ENCODE data around the gene IL31RA.

The IL31RA gene

DNA sequence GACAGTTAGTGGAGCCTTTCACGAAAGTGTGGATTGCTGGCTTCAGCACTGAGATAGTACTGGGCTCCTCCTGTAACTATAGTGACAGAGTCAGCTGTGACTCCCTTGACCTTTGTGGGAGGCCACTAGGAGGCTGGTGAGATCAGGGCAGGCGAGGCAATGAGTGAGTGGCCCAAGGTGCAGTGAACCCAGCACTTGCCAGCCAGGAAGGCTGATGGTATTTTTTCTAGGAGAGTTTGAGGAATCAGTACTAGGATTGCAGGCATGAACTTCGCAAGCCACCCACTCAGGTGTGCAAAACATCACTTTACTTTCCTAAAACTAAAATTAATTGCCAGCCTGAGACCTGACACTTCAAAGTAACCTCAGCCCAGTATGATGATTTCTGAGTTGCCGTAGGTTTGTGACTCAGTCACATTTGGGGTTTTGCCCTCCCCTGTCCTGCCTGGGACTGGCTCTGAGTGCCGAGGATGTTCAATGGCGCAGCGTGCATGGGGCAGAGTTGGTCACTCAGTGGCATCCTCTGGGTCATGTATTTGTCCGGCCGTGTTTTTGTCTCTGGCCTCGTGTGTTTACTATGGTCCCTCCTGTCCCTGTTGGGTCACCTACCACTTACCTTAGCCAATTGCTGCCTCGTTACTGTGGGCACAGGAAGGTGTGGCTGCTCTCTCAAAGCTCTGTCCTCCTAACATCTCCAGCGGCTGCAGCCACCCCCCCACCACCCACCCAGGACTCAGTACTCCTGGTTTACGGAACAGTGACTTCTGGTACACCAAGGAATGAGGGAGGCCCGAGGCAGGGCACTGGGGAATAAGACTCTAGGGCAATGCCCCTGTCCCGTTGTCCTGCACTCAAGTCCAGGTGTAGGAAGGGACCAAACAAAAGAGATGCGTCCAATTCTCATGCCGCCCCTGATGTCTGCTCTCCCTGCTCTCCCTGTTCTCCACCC is 67.2 kb downstream of the IL31RA start:
- Histone ChIP-seq H3K27me3 (ENCODE audit: control insufficient read depth, insufficient read depth, low read length) (no peaks in the 10 kb centered on the region), H3K4me1 (ENCODE audit: control insufficient read depth, insufficient read depth, low read length) (peaks cover 9% of the 10 kb centered on the region), H3K9ac (ENCODE audit: low read depth, low read length) (no peak overlapping the region), H3K4me3 (ENCODE audit: low read length) (no peak overlapping the region), H3K9me3 (replicated peaks; ENCODE audit: low read length) (no peaks in the 10 kb centered on the region), H3K36me3 (ENCODE audit: insufficient read depth, low read length) (no peaks in the 10 kb centered on the region), H3K4me2 (ENCODE audit: low read length) (no peak overlapping the region)

DNA sequence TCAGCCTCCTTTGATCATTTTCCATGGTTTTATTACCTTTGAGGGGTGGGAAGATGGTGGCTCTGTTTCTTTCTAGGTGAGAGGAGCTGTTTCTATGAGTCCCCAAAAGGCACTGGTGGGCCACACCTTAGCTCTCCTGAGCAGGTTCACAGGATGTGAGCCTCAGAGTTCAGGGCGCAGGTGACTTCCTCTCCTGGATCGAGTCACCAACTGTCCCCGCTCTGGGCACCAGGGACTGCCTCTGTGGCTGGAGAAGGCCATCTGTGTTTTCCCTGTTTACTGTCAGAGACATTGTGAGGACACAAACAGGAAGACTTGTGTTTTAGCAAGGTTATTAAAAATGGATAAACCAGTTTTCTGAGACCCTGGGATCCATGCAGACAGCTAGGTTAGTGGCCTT is 68.5 kb downstream of the IL31RA start:
- H3K36me3 ChIP-seq (ENCODE audit: insufficient read depth, low read length) = no peaks in the 10 kb centered on the region

DNA sequence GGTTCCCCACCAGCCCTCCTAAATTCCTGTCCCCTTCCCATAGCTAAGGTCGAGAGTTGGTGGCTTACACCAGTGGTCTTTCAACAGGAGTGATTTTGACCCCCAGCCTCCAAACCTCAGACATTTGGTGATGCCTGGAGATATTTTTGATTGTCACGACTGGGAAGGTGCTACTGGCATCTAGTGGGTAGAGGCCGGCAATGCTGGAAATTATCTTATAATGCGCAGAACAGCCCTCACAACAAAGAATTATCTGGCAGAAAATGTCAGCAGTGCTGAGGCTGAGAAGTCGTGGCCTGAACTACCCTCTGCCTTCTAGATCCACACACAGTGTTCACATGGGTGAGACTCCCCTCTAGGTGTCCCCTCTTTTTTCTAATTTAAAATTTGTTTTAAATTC is 69.6 kb downstream of the IL31RA start:
- H3K27me3 ChIP-seq (ENCODE audit: control insufficient read depth, insufficient read depth, low read length) = no peaks in the 10 kb centered on the region
- no peaks in the 10 kb centered on the region for H3K9me3 ChIP-seq (replicated peaks; ENCODE audit: low read length)
- H3K4me1 ChIP-seq (ENCODE audit: control insufficient read depth, insufficient read depth, low read length) = peaks cover 9% of the 10 kb centered on the region
- H3K9ac ChIP-seq (ENCODE audit: low read depth, low read length) = no peak overlapping the region
- no peaks in the 10 kb centered on the region for H3K36me3 ChIP-seq (ENCODE audit: insufficient read depth, low read length)
- no peak overlapping the region for H3K4me2 ChIP-seq (ENCODE audit: low read length)
- H3K4me3 ChIP-seq (ENCODE audit: low read length) = no peak overlapping the region

More for the DNA sequence above, 68.5 kb downstream of the IL31RA start:
- Histone ChIP-seq H3K27me3 (ENCODE audit: control insufficient read depth, insufficient read depth, low read length) (no peaks in the 10 kb centered on the region), H3K4me2 (ENCODE audit: low read length) (no peak overlapping the region), H3K9ac (ENCODE audit: low read depth, low read length) (no peak overlapping the region), H3K4me1 (ENCODE audit: control insufficient read depth, insufficient read depth, low read length) (peaks cover 9% of the 10 kb centered on the region), H3K9me3 (replicated peaks; ENCODE audit: low read length) (no peaks in the 10 kb centered on the region), H3K4me3 (ENCODE audit: low read length) (no peak overlapping the region)

DNA sequence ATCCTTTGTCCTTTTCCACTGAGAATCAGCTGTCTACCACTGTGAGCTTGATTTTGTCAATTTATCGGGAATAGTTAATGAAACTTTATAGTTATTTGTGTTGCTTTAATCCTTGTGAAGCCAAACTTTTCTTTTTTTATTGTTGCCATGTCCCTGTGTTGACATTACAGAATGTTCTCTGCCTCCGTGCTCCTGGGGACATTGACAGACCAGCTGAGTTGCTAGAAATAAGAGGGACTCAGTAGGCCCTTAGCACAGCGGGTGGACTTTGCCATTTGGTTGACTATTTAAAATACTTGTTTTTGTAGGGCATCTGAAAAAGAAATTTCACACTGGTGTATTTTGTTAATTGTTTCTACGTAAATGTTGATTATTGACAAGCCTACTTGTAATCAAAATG is 70.5 kb downstream of the IL31RA start:
- no peak overlapping the region for H3K4me3 ChIP-seq (ENCODE audit: low read length)
- H3K4me2 ChIP-seq (ENCODE audit: low read length) = no peak overlapping the region
- peaks cover 9% of the 10 kb centered on the region for H3K4me1 ChIP-seq (ENCODE audit: control insufficient read depth, insufficient read depth, low read length)
- H3K27me3 ChIP-seq (ENCODE audit: control insufficient read depth, insufficient read depth, low read length) = no peaks in the 10 kb centered on the region
- no peak overlapping the region for H3K9ac ChIP-seq (ENCODE audit: low read depth, low read length)
- no peaks in the 10 kb centered on the region for H3K9me3 ChIP-seq (replicated peaks; ENCODE audit: low read length)
- no peaks in the 10 kb centered on the region for H3K36me3 ChIP-seq (ENCODE audit: insufficient read depth, low read length)

DNA sequence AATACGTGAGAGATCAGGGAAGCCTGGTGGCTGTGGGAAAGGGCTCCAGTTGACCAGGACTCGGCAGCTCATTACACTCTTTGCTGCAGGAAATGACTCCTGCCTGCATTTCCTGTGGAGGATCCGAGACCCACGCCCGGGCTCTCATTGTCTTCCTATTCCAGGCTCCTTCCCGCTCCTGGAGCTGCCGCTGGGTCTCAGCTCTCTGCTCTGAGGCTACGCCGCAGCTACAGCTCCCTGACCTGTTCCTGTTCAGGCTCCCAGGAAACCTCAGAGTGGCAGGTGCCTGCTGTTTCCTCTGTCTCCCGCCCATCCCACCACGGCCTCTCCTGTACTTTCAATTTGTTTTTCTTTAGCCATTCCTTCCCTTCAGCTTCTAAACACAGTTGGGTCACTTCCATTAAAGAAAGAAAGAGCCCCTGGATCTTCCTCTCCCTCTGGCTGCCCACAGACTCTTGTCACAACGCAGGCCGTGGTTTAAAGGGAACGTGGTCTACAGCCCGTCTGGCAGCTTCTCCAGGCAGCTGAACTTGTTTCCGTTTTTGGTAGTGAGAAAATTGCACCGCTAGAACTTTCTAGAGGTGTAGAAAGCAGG is 72.1 kb downstream of the IL31RA start:
- Histone ChIP-seq H3K36me3 (ENCODE audit: insufficient read depth, low read length) (no peaks in the 10 kb centered on the region), H3K4me2 (ENCODE audit: low read length) (peak overlapping the region; percentile 67), H3K27me3 (ENCODE audit: control insufficient read depth, insufficient read depth, low read length) (no peaks in the 10 kb centered on the region), H3K9me3 (replicated peaks; ENCODE audit: low read length) (no peaks in the 10 kb centered on the region), H3K4me1 (ENCODE audit: control insufficient read depth, insufficient read depth, low read length) (peaks cover 5% of the 10 kb centered on the region), H3K9ac (ENCODE audit: low read depth, low read length) (peak overlapping the region; percentile 29), H3K4me3 (ENCODE audit: low read length) (peak overlapping the region; percentile 61)

DNA sequence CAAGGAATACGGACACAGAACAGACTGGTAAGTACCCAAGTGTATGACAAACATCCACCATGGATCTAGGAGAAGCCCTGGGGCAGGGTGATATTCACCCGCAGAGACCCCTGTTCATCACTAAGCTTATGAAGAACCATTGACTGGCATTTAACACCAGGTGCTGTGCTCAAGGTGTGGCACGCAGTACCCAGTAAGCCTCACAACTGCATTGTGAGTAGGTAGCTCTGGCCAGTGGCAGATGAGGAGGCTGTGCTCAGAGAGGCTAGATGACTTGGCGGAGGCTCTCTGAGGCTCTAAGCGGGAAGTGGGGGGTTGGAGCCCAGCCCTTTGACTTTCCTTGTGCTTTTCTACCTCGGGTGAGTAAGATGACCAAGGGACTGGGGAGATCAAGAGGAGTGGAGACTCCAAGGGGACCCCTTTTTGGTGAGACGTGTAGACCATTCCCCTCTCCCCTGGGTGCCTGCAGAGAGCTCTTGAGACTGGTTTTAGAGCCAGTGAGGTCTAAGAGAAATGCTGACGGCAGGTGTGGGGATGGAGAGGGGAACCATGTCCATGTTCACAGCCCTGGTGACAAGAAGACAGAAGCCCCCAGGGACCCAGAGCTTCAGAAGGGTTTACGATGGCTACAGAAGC is 72.8 kb downstream of the IL31RA start:
- Histone ChIP-seq H3K27me3 (ENCODE audit: control insufficient read depth, insufficient read depth, low read length) (no peaks in the 10 kb centered on the region), H3K4me1 (ENCODE audit: control insufficient read depth, insufficient read depth, low read length) (peaks cover 5% of the 10 kb centered on the region), H3K36me3 (ENCODE audit: insufficient read depth, low read length) (no peaks in the 10 kb centered on the region), H3K4me3 (ENCODE audit: low read length) (no peak overlapping the region), H3K4me2 (ENCODE audit: low read length) (no peak overlapping the region), H3K9ac (ENCODE audit: low read depth, low read length) (no peak overlapping the region), H3K9me3 (replicated peaks; ENCODE audit: low read length) (no peaks in the 10 kb centered on the region)

DNA sequence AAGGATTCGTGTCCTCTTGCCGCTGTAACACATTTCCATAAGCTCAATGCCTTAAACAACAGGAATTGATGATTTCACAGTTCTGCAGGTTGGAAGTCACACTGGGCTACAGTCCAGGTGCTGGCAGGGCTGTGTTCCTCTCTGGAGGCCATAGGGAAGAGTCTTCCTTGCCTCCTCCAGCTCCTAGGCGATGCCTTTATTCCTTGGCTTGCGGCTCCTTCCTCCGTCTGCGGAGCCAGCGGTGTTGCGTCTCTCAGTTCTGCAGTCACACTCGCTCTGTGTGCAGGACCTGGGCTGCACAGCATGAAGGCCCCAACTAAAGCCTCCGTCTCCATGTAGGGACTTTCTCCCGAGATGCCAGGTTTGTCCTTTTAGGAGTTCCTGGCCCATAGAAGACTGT is 73.6 kb downstream of the IL31RA start:
- no peaks in the 10 kb centered on the region for H3K9me3 ChIP-seq (replicated peaks; ENCODE audit: low read length)
- no peak overlapping the region for H3K4me2 ChIP-seq (ENCODE audit: low read length)
- H3K4me1 ChIP-seq (ENCODE audit: control insufficient read depth, insufficient read depth, low read length) = peaks cover 5% of the 10 kb centered on the region
- H3K4me3 ChIP-seq (ENCODE audit: low read length) = no peak overlapping the region
- no peaks in the 10 kb centered on the region for H3K36me3 ChIP-seq (ENCODE audit: insufficient read depth, low read length)
- no peaks in the 10 kb centered on the region for H3K27me3 ChIP-seq (ENCODE audit: control insufficient read depth, insufficient read depth, low read length)
- no peak overlapping the region for H3K9ac ChIP-seq (ENCODE audit: low read depth, low read length)

DNA sequence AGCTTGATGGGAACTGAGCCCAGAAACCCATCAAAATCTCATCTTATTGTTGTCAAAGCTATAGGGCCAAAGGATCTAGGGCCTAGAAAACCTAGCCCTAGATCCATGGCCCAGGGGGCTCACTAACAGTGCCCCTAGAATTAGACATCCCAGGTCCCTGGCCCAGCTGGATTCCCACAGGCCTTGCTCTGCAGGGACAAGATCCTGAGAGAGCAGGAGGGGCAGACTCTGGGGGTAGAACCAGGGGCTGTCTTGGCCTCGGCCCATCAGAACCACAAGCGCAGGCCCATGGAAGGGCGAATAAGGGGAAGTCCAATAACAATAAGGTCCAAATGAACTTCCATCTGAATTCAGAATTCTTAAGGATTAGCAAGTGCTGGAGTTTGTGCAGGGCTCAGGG is 74.0 kb downstream of the IL31RA start:
- H3K9ac ChIP-seq (ENCODE audit: low read depth, low read length) = no peak overlapping the region
- H3K27me3 ChIP-seq (ENCODE audit: control insufficient read depth, insufficient read depth, low read length) = no peaks in the 10 kb centered on the region
- peaks cover 5% of the 10 kb centered on the region for H3K4me1 ChIP-seq (ENCODE audit: control insufficient read depth, insufficient read depth, low read length)
- H3K4me3 ChIP-seq (ENCODE audit: low read length) = no peak overlapping the region
- no peak overlapping the region for H3K4me2 ChIP-seq (ENCODE audit: low read length)
- no peaks in the 10 kb centered on the region for H3K36me3 ChIP-seq (ENCODE audit: insufficient read depth, low read length)
- H3K9me3 ChIP-seq (replicated peaks; ENCODE audit: low read length) = no peaks in the 10 kb centered on the region

DNA sequence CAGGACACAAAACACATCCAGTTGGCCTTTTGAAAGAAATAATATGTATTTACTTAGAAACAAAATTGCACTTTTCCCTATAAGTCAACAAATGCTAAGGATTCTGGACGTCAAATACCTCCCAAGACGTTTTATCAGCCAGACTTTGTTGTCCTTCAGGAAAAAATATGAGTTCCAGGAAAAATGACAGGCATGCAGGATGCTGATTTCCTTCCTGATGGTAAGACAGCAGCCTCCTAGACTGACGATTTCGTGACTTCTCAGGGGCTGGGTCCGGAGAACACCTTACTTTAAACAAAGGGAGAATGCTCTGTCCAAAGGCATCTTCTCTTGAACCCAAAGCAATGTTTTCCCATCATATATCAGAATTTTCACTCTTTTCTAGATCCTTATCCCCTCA is 74.6 kb downstream of the IL31RA start:
- Histone ChIP-seq H3K4me2 (ENCODE audit: low read length) (no peak overlapping the region), H3K4me1 (ENCODE audit: control insufficient read depth, insufficient read depth, low read length) (peaks cover 5% of the 10 kb centered on the region), H3K4me3 (ENCODE audit: low read length) (no peak overlapping the region), H3K27me3 (ENCODE audit: control insufficient read depth, insufficient read depth, low read length) (no peaks in the 10 kb centered on the region), H3K9ac (ENCODE audit: low read depth, low read length) (no peak overlapping the region), H3K36me3 (ENCODE audit: insufficient read depth, low read length) (no peaks in the 10 kb centered on the region), H3K9me3 (replicated peaks; ENCODE audit: low read length) (no peaks in the 10 kb centered on the region)

DNA sequence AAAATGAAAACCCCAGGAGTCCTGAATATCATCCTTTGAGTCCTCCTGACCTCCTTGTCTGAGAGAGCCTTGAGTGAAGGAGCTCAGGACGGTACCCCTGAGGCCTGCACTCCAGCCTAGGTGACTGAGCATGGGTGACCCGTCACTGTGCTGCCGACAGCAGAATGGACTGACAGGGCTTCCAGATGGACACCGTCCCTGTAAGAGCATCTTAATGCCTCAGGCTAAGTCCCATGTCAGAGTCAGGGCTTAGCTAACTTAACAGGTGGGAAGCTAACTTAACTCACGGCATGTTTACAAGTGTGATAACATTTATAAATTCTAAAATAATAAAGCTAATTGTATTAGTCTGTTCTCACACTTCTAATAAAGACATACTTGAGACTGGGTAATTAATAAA is 75.3 kb downstream of the IL31RA start:
- Histone ChIP-seq H3K9ac (ENCODE audit: low read depth, low read length) (no peak overlapping the region), H3K4me3 (ENCODE audit: low read length) (no peak overlapping the region), H3K4me2 (ENCODE audit: low read length) (no peak overlapping the region), H3K36me3 (ENCODE audit: insufficient read depth, low read length) (no peaks in the 10 kb centered on the region), H3K4me1 (ENCODE audit: control insufficient read depth, insufficient read depth, low read length) (peaks cover 5% of the 10 kb centered on the region), H3K27me3 (ENCODE audit: control insufficient read depth, insufficient read depth, low read length) (no peaks in the 10 kb centered on the region), H3K9me3 (replicated peaks; ENCODE audit: low read length) (no peaks in the 10 kb centered on the region)

DNA sequence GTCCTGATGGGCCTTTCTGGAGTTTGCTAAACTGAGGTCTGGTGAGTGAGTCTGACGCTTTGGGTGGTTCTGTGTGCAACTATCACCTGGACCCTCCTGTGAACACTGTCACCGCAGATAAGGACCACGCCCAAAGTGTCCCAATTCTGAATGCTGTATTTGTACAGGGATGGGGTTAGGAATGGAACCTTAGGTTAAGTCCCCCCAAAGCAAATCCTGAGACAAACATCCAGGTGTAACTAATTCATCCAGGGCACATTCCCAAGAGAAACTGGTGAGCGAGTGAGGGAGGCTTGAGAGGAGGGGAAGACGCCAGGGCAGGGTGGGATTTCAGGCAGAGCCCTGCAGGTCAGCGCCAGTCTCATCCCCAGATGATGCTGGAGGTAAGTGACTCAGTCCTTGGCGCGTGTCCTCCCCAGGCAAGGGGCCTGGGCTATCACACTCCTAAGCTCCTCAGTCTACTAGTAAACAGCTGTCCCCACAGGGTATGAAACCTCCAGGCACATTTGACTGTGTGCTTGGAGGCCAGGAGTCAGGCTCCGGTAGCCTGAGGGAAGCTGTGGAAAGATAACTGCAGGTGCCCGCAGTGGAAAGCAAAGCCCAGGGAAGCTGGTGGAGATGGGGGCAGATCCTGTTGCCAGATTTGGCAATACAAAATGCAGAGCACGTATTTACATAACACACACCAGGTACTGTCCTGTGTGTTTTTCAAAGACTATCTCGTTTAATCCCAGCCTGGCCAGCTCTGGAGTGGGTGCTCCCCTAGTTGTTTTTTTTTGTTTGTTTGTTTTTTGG is 76.9 kb downstream of the IL31RA start:
- H3K9me3 ChIP-seq (replicated peaks; ENCODE audit: low read length) = no peaks in the 10 kb centered on the region
- no peak overlapping the region for H3K9ac ChIP-seq (ENCODE audit: low read depth, low read length)
- no peak overlapping the region for H3K4me2 ChIP-seq (ENCODE audit: low read length)
- H3K4me3 ChIP-seq (ENCODE audit: low read length) = no peak overlapping the region
- peaks cover 2% of the 10 kb centered on the region for H3K4me1 ChIP-seq (ENCODE audit: control insufficient read depth, insufficient read depth, low read length)
- no peaks in the 10 kb centered on the region for H3K27me3 ChIP-seq (ENCODE audit: control insufficient read depth, insufficient read depth, low read length)
- no peaks in the 10 kb centered on the region for H3K36me3 ChIP-seq (ENCODE audit: insufficient read depth, low read length)
